Stimulated activated CD8-positive, alpha-beta memory T cell treated with anti-CD3 and anti-CD28 coated beads, Interleukin-4, amount 100 ng/mL, for 4 hours (primary cell): Measurements from ENCODE around the gene GALNT14.

Experiments used
- DNase-seq, 2 donors: peaks; one replicate each; pipeline ENCODE4 v3.0.0-alpha.2; 2020; ENCODE audit warnings: low read depth in 2 of 2, low spot score in 1 of 2

GALNT14 gene

GRCh38 chr2:30949435-30949834 lies 188.8 kb downstream of the GALNT14 start:
- no peak for DNase-seq

- no peak for DNase-seq
Observed at GRCh38 chr2:30948857-30949256, 189.4 kb downstream of the GALNT14 start.

- DNase-seq: no peak
Observed at GRCh38 chr2:30948130-30948529, 190.1 kb downstream of the GALNT14 start.

- DNase-seq: no peak
Observed at GRCh38 chr2:30947686-30948085, 190.6 kb downstream of the GALNT14 start.

GRCh38 chr2:30942419-30942818 lies 195.8 kb downstream of the GALNT14 start:
- DNase-seq: no peak

- no peak for DNase-seq
Observed at GRCh38 chr2:30940839-30941238, 197.4 kb downstream of the GALNT14 start.

- no peak for DNase-seq
Observed at GRCh38 chr2:30939364-30939763, 198.9 kb downstream of the GALNT14 start.

GRCh38 chr2:30938196-30938595 lies 200.0 kb downstream of the GALNT14 start:
- no peak for DNase-seq

GRCh38 chr2:30936977-30937376 lies 201.3 kb downstream of the GALNT14 start:
- no peak for DNase-seq

GRCh38 chr2:30935795-30936194 lies 202.4 kb downstream of the GALNT14 start:
- no peak for DNase-seq

- no peak for DNase-seq
Observed at GRCh38 chr2:30934066-30934465, 204.2 kb downstream of the GALNT14 start.

- no peak for DNase-seq
Observed at GRCh38 chr2:30933496-30933895, 204.7 kb downstream of the GALNT14 start.

GRCh38 chr2:30932870-30933269 lies 205.4 kb downstream of the GALNT14 start:
- DNase-seq: no peak

GRCh38 chr2:30931841-30932407 lies 206.3 kb downstream of the GALNT14 start:
- DNase-seq: no peak

GRCh38 chr2:30930716-30931115 lies 207.5 kb downstream of the GALNT14 start:
- DNase-seq: no peak

GRCh38 chr2:30927465-30928075 lies 210.7 kb downstream of the GALNT14 start:
- no peak for DNase-seq

- no peak for DNase-seq
Observed at GRCh38 chr2:30926606-30927005, 211.6 kb downstream of the GALNT14 start.

- no peak for DNase-seq
Observed at GRCh38 chr2:30923623-30924022, 214.6 kb downstream of the GALNT14 start.

GRCh38 chr2:30920511-30920910 lies 217.7 kb downstream of the GALNT14 start:
- no peak for DNase-seq

- no peak for DNase-seq
Observed at GRCh38 chr2:30915486-30915885, 222.8 kb downstream of the GALNT14 start.

- no peak for DNase-seq
Observed at GRCh38 chr2:30914456-30914855, 223.8 kb downstream of the GALNT14 start.

GRCh38 chr2:30912056-30912455 lies 226.2 kb downstream of the GALNT14 start:
- no peak for DNase-seq

GRCh38 chr2:30911327-30911726 lies 226.9 kb downstream of the GALNT14 start:
- no peak for DNase-seq
